ENCODE results near the gene SHROOM3. TPM values are rescaled to one million over a fixed set of nuclear protein-coding genes. Genes with fewer than 3 reads are reported as not detected.

The SHROOM3 gene
- total and polyA plus RNA-seq, 4 donors, result 4.7 to 25.8 (median 8.7) TPM

GRCh38 chr4:76624241-76624681 is 189.2 kb downstream of the SHROOM3 start:
- DNase-seq (ENCODE audit: low spot score), result no peak
- H3K4me1 ChIP-seq (ENCODE audit: control insufficient read depth in 4 of 4, insufficient read depth in 4 of 4, low read length in 3 of 4), result no peaks in the 10 kb centered on the region
- TF ChIP-seq, protein P1, sequence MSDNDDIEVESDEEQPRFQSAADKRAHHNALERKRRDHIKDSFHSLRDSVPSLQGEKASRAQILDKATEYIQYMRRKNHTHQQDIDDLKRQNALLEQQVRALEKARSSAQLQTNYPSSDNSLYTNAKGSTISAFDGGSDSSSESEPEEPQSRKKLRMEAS (IDR thresholded peaks at IDR 0.05), result no peak
- no peak for TF ChIP-seq HNF4G (IDR thresholded peaks at IDR 0.05)
- TF ChIP-seq RAD21 (IDR thresholded peaks at IDR 0.05), result peak in 1 of 2 donors; percentile 9
- H3K27ac ChIP-seq (ENCODE audit: low read depth in 1 of 2, low read length in 2 of 2), result no peak overlapping the region
- 65% methylated on average over 9 of the region's 9 CpGs for WGBS
- H3K4me3 ChIP-seq (ENCODE audit: low read depth in 1 of 3, low read length in 3 of 3), result no peak overlapping the region
- H3K9me3 ChIP-seq (ENCODE audit: control insufficient read depth in 4 of 4, low read length in 3 of 4), result no peaks in the 10 kb centered on the region
- no peaks in the 10 kb centered on the region for H3K27me3 ChIP-seq (ENCODE audit: control insufficient read depth in 4 of 4, insufficient read depth in 4 of 4, low read length in 3 of 4)
- no peak overlapping the region for H3K9ac ChIP-seq (ENCODE audit: low read depth in 1 of 2, low read length in 2 of 2)
- peaks cover 0 to 2% (median 0%) of the 10 kb centered on the region in 4 donors for H3K36me3 ChIP-seq (ENCODE audit: control insufficient read depth in 4 of 4, insufficient read depth in 3 of 4, low read depth in 1 of 4, low read length in 3 of 4)

DNA sequence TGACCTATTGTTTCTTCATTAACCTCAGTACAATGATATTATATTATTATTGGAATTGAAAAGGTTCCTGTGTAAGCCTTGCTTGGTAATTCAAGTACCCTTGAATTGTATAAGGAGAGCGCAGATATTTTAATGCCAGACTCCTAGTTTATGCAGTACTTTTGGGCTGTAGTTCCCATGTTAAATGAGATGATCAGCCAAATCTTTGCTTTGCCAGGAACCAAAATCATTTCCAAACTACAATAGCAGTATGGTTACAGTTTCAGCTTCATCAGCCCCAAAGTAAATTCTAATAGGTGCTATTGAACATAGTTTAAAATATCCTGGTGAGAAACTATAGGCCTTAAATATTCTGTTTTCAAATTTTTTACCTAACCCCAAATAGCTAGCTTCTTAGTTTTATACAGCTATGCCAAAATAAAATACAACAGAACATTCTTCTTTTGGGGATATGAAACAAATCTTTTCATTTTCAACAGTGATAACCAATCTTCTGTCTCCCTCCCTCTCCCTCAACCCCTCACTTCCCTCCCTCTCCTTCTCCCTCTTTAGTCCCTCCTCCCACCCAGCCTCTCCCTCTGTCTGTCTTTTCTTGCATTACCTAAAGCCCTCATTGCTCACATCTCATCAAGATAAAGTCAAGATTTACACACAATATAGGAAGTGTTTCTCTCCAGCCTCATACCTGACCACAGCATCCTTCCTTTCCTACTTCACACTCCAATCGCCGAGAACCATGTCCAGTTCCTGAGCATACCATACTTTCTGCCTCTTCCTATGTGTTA is 190.1 kb downstream of the SHROOM3 start:
- no peaks in the 10 kb centered on the region for H3K4me1 ChIP-seq (ENCODE audit: control insufficient read depth in 4 of 4, insufficient read depth in 4 of 4, low read length in 3 of 4)

DNA sequence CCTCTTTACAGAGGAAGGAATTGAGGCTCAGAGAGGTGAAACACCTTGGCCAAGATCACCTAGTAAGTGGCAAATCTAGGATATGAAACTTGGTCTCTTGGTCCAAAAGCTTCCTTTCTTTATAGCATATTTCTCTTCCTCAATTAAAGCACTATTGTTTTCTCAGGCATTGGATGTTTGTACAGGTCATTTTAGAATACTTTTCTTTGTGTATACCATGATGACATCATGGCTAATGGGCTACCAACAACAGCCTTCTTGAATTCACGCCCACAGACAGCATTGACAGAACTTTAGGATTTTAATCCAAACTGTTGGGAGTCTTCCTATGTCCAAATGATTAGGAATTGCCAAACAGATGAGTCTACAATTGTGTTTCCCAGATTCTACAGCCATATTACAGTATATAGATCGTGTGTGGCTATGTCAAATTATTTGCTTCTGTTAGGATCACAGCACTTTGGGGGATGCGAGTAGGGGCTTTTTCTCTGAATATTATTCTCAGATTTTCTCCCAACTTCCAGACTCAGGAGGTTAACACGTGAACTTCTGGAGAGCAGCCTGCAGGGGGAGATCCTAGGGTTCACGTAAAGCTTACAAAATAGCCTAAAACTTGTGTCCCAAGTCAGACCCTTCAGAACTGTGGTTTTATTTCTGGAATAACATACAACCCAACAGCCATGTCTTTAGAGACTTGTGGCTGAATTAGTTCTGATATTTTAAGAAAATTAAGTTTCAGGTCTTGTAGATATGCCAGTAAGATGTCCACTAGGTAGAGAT is 191.8 kb downstream of the SHROOM3 start:
- Histone ChIP-seq H3K4me1 (ENCODE audit: control insufficient read depth in 4 of 4, insufficient read depth in 4 of 4, low read length in 3 of 4) (no peaks in the 10 kb centered on the region), H3K9me3 (ENCODE audit: control insufficient read depth in 4 of 4, low read length in 3 of 4) (no peaks in the 10 kb centered on the region), H3K27ac (ENCODE audit: low read depth in 1 of 2, low read length in 2 of 2) (no peak overlapping the region), H3K4me3 (ENCODE audit: low read depth in 1 of 3, low read length in 3 of 3) (no peak overlapping the region), H3K27me3 (ENCODE audit: control insufficient read depth in 4 of 4, insufficient read depth in 4 of 4, low read length in 3 of 4) (no peaks in the 10 kb centered on the region), H3K9ac (ENCODE audit: low read depth in 1 of 2, low read length in 2 of 2) (no peak overlapping the region), H3K36me3 (ENCODE audit: control insufficient read depth in 4 of 4, insufficient read depth in 3 of 4, low read depth in 1 of 4, low read length in 3 of 4) (peaks cover 0 to 4% (median 0%) of the 10 kb centered on the region in 4 donors)
- 92% methylated on average over 5 of the region's 5 CpGs for WGBS
- TF ChIP-seq, protein P1 (IDR thresholded peaks at IDR 0.05), result no peak
- TF ChIP-seq FOXA2 (IDR thresholded peaks at IDR 0.05) (no peak), CTCF (IDR thresholded peaks at IDR 0.05; ENCODE audit: low read depth, low read length, missing input control) (peak; percentile 20), HNF4G (IDR thresholded peaks at IDR 0.05) (no peak), RAD21 (IDR thresholded peaks at IDR 0.05) (peak in 1 of 2 donors; percentile 61), RXRA (IDR thresholded peaks at IDR 0.05) (no peak)
- no peak for DNase-seq (ENCODE audit: low spot score)

More for the DNA sequence above, 190.1 kb downstream of the SHROOM3 start:
- 89% methylated on average over 3 of the region's 3 CpGs for WGBS
- no peak overlapping the region for H3K27ac ChIP-seq (ENCODE audit: low read depth in 1 of 2, low read length in 2 of 2)
- H3K9ac ChIP-seq (ENCODE audit: low read depth in 1 of 2, low read length in 2 of 2), result no peak overlapping the region
- DNase-seq (ENCODE audit: low spot score), result no peak
- no peak for TF ChIP-seq RAD21 (IDR thresholded peaks at IDR 0.05)
- no peak for TF ChIP-seq EGR1 (IDR thresholded peaks at IDR 0.05; ENCODE audit: low read depth in 2 of 2)
- no peak for TF ChIP-seq HNF4A (conservative IDR thresholded peaks at IDR 0.05)
- no peak for TF ChIP-seq ZBTB33 (IDR thresholded peaks at IDR 0.05)
- no peak for TF ChIP-seq SP1 (IDR thresholded peaks at IDR 0.05)
- TF ChIP-seq FOXA1 (IDR thresholded peaks at IDR 0.05), result no peak
- no peaks in the 10 kb centered on the region for H3K9me3 ChIP-seq (ENCODE audit: control insufficient read depth in 4 of 4, low read length in 3 of 4)
- peaks cover 0 to 4% (median 0%) of the 10 kb centered on the region in 4 donors for H3K36me3 ChIP-seq (ENCODE audit: control insufficient read depth in 4 of 4, insufficient read depth in 3 of 4, low read depth in 1 of 4, low read length in 3 of 4)
- H3K4me3 ChIP-seq (ENCODE audit: low read depth in 1 of 3, low read length in 3 of 3), result no peak overlapping the region
- no peaks in the 10 kb centered on the region for H3K27me3 ChIP-seq (ENCODE audit: control insufficient read depth in 4 of 4, insufficient read depth in 4 of 4, low read length in 3 of 4)

Measured in liver (tissue), 9 donors.